GM18517 (cell line): ENCODE results near the gene KCNIP1.

Experiments
- ATAC-seq: cut with Tn5 transposase; IDR thresholded peaks from one replicate; pipeline ENCODE4 v1.9.1; 2021; ENCODE audit warnings: mild to moderate bottlenecking, moderate library complexity; ENCODE audit not compliant: unreplicated experiment

Gene KCNIP1

DNA sequence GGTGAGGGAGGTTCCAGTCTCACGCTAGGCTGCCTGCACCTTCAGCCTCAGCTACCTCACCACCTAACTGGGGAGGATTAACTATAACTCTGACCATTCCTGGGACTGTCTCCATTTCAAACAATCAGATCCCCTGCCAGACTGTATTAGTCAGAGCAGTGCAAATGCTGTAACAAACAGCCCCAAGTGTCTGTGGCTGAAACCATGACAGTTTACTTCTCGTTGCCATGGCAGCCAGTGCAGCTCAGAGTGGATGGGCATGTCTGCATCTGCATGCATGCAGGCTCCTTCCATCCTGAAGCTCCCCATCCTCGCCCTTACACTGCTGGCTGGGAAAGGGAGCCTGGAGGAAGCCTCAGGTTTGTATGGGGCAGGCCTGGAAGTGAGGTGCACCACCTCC, 86.7 kb downstream of the KCNIP1 start:
- no peak for ATAC-seq

DNA sequence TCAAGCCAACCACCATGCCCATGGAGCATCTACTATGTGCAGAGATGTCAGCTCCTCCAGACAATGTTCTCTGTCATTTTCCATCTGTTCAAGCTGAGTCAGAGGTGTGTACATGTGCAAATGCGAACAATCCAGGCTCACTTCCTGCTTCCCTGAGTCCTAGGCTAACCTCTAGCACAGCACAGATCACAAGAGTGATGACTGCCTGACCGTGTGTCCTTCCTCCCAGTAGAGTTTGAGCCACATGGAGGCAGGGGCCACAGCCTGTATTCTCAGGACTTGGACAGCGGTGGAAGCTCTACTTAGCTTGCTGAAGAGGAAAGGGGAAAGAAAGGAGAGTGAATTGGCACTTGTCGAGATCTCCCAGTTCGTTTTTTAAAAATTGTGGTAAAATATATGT, 87.2 kb downstream of the KCNIP1 start:
- ATAC-seq, result no peak

DNA sequence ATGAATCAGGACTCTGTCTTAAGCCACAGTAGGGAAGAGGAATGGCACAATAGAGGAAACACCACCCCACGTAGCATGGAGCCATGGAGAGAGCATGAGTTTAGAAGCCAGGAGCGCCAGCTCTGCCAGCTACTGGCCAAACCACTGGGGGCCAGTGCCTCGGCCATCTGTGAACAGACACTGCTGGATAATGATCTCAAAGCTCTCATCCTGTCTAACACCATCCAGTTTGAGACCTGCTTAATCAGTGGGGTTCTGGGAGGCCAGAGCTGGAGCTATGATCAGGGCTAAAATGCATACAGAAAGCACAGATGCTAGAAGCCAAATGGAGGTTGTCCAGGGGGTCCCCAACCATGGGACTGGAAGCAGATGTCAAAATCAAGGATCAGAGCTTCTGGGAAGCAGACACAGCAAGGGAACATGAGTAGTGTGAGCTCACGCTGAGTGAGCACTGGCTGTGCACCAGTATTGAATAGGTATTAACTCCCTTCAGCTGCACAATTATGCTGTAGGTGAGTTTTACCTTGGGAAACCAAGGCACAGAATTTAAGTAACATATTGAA, 92.7 kb downstream of the KCNIP1 start:
- no peak for ATAC-seq

DNA sequence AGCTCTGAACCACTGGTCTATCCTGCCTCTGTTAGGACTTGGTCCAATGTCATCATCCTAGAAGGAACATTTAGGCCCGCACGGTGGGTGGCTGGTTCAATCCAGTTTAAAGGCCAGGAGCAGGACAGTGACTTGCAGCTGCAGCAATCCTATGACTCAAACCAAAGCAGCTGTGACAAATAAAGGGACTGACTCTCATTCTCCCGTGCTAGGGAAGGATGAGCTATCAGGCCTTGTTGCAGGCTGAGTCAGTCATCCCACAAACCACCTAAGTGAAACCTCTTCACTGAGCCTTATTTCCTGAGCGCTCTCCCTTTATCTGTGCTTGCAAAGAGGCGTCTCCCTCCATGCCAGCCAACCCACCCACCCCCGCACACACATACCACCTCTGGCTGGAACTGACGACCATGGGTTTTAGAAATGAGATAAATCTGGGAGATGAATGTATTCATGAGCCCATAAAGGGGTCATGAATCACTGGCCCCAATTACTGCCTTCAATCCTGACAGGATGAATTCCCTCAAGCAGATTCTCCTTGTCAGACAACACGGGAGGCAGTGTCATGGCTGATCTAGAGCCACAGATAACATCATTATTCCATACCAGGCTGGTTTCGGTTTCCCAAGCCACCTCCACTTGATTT, 93.4 kb downstream of the KCNIP1 start:
- no peak for ATAC-seq

DNA sequence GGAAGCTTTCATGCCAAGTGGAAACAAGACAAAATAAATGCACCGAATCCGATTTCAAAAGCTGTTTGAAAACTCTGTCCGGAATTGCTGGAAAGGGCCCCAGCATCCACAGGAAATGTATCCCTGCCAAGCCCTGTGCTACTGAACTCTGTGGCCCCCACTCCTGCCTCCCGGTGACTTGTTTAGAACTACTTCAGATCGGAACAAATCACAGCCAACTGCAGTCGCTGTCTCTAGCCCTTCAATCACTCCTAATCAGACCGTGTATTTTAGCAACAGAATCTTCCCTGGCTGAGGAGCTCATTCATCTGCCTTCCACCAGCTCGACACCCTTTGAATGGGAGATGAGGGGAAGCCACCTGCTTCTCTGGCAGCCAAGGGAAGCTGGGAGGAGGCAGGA, 94.1 kb downstream of the KCNIP1 start:
- ATAC-seq, result no peak

DNA sequence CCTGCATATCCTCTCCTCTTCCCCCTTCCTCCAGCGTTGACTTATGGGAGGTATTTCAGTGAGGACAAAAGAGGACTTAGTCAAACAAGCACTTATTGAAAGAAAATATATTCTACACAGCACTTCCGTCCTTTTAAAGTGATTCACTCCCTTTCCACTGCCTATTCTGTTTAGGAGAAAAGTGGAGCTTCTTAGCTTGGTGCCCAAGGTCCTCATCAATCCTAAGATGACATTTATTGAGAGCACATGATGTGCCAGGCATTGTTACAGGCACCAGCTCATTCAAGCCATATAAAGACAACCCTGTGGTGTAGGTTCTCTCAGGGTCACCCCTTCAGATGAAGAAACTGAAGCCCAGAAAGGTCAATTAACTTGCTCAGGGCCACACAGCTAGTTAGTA, 95.9 kb downstream of the KCNIP1 start:
- ATAC-seq, result no peak

DNA sequence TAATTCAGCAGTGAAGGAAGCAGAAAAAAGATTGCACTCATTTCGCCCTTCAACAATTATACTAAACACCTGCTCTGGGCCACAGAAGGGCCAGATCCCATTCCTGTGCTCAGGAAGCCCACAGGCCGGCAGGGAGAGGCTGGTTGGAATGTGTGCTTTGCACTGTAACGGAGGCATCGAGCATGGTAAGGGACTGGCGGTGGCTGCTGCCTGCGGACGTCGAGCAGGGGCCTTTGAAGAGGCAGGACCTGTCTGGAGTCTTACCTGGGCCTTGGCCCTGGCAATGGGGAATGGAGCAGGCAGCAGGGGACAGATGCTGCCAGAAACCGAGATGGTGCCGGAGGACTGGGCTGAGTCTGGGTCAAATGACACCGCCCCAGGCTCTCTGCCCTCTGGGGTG, 97.8 kb downstream of the KCNIP1 start:
- no peak for ATAC-seq

DNA sequence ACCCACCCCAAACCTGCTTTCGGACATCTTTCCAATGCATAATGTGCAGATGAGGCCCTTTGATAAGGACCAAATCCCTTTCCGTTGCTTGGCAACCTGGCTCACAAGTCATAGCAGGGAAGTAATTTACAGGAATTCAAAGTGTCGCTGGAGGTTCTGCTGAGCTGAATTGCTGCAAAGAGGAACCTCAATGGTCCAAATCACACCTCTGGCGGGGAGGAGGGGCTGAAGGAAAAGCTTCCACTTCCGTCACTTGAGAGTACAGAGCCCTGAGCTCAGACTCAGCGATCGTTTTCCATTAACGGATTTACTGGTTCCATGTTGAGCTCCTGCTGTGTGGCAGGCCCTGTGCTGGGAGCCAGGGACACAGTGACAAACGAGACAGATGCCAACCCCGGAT, 99.3 kb downstream of the KCNIP1 start:
- ATAC-seq, result no peak

DNA sequence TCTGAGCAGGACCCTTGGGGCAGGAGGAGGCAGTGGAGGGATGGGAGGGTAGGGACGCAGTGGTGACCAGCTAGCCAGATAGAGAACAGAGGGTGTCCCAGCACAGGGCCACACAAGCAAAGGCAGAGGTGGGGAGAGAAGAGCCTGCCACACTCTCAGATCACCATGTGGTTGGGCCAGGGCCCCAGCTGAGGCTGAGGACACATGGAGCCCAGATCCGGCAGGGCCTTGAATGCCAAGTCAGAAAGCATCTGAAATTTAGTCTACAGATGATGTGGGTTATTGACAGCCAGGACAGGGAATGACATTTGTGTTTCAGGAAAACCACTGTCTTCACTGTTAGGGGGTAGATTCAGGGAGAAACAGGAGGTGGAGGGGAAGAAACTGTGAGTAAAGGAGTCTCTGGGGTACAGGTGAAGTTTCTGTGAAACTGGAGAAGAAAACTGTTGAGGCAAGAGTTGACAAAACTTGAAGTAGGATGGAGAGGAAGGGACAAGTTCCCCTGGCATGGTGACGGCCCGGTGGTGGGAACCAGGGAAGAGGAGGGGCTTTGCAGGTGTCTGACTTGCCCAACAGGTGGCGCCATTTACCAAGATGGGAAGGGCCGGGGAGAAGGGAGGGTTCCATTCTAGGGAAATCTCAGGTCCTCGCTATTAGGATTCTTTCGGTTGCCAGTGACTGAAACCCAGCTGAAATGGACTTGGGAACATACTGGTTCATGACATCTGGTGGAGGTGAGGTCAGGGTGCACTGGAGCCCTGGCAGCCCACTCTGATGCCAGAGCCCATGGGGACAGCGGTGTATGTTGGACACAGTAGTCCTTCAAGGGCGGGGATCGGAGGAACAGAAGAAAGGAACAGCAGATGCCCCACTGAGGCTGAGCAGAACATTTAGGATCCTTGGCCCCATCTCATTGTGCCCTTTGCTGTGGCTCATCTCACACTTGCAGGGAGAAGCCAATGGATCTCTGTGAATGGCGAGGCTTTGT, 100.1 kb downstream of the KCNIP1 start:
- ATAC-seq, result no peak

DNA sequence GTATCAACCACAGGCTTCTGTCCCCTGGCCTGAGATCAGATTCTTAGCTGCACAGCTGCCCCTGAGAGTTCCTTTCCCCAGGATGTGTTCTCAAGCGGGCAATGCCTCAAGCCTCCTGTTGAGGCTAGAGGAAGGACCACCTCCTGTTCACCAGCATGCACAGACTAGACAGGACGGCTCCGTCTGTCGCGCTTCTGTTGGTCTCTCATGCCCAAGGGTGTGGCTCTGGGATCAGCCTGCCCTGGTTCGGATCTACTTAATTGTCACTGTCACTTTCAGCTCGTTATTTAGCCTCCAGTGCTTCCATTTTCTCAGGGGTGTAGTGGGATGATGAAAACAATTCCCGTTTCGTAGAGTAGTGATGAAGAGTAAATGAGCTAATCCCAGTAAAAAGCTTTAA, 103.1 kb downstream of the KCNIP1 start:
- ATAC-seq, result no peak

DNA sequence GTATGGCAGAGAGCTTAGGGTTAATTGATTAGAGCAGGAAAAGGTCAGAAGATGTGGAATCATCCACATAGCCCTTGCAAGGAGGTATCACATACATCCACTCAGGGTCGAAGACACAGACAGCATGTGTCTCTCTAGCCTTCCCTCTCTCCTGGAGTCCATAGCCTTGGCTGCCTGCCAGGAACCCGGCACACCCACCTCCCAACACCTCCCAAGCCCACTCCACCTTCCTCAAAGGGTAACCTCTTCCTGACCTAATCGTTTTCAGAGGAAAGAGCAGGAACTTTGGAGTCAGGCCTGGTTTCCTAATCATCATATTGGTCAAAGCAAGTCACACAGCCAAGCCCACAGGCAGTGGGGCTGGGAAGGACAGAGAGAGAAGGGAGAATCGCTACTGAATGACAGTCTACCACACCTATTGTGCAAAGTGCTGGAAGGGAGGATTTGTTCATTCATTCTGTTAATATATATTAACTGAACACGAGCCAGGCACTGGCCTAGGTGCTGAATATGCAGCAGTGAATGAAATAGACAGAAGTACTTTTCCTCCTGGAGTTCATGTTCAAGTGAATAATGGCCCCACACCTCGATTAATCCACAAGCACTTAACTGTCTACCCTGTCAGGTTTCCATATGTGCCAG, 107.8 kb downstream of the KCNIP1 start:
- no peak for ATAC-seq

DNA sequence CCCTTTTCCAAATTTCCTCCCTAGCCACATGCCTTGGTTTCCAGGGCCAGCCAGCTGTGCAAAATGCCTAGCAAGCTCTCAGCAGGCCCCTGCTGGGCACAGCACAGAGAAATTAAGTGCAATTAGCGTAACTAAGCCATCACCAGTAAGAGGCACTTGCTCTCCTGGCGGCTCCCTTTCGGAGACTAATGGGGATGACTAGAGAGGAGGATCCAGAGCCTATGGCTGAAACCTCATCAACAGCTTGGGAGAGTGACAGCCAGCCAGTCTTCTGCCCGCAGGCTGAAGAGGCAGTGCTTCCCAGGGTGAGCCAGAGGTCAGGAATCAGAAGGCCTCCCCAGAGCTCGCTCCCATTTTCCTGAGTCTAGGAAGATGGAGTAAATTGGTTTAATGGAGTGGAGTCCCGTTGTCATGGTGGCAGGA, 108.4 kb downstream of the KCNIP1 start:
- ATAC-seq, result no peak

DNA sequence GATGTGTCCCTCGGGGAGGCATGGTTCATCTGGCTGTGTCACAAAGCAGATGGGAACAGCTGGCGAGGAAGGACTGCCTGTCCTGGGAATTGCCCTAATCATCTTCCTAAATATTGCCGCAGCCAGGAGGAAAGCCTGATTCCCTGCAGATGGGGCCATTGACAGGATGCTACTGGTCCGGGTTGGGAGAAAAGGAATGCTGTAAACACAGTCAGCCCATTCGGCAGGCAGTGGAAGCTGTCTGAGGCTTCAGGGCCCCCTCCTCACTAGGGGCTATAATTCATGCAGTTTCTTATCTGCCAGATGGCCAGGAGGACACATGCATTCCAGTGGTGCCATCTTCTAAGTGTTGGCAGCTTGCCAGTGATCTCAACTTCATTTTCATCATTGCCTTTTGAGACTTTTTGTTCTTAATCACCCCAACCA, 110.3 kb downstream of the KCNIP1 start:
- ATAC-seq, result no peak

DNA sequence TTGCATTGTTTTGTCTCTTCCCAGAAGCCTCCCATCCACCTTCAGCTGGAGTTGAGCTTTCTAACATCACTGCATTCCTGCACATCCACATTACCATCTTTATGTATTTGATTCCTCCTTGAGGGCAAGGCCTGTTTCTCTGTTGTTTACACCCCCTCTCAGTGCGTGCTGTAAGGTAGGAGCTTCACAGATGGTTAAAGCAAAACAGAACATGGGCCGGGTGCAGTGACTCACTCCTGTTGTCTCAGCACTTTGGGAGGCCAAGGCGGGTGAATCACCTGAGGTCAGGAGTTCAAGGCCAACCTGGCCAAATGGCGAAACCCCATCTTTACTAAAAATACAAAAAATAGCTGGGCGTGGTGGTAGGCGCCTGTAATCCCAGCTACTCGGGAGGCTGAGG, 110.9 kb downstream of the KCNIP1 start:
- ATAC-seq, result no peak

DNA sequence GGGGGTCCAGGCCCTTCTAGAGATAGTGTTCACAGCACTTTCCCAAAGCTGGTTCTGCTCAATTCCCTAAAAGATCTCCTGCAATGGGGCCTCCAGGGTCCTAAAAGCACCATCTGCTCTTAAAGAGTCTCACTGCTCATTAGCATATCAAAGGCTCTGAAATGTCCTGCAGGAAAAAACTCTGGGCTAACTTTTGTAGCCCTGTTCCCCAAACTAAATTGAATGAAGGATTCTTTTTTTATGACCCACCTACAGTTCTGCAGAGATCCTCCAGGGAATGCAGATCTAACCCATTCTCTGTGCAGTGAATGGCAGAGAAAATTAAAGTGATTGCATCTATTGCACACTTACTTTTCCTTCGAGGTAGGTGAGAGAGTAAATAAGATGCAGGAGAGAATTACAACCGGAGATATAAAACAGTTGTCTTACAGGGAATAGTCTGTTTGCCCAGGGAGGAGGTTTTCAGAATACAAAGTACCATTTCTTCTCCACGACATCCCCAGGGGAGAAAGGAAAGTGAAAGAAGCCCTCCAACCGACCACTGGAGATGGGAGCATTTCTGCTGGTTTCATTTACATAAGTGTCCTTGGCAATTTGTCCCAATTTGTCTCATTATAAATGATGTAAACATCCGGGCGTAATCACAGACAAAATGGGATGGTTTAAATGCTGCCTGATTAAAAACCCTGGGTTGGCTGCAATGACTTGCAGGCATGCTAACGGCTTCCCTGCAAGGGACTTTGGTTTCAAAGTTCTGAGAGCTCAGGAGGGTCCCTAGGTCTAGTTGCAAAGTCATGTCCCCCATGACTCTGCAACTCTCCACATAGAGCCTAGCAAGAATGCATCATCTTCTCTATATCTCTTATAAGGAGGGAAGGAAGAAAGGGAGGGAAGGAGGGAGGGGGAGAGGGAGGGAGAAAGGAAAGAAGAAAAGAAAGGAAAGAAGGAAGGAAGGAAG, 114.0 kb downstream of the KCNIP1 start:
- ATAC-seq, result no peak

DNA sequence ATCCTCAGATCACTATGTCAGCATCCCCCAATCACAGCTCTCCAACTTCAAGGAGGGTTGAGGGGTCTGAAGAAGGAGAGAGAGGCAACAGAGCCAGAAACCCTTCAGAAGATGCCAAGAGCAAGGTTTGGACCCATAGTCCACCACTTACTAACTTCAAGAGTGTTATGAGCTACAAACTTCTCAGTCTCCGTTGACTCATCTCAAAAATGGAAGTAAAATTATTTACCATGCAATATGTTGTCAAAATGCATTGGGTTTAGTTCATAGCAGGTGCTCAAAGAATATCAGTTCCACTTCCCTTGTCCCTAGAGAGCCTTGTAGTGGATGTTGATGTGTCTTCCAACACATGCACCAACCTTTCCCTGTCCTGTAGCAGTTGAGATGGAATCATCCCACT, 116.0 kb downstream of the KCNIP1 start:
- ATAC-seq, result no peak

DNA sequence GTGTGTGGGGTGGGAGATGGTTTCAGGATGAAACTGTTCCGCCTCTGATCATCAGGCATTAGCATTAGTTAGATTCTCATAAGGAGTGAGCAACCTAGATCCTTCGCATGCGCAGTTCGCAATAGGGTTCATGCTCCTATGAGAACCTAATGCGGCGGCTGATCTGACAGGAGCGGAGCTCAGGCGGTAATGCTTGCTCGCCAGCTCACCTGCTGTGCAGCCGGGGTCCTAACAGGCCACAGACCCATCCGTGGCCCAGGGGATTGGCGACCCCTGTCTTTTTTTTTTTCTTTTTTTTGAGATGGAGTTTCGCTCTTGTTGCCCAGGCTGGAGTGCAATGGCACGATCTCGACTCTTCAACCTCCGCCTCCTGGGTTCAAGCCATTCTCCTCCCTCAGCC, 119.1 kb downstream of the KCNIP1 start:
- no peak for ATAC-seq

DNA sequence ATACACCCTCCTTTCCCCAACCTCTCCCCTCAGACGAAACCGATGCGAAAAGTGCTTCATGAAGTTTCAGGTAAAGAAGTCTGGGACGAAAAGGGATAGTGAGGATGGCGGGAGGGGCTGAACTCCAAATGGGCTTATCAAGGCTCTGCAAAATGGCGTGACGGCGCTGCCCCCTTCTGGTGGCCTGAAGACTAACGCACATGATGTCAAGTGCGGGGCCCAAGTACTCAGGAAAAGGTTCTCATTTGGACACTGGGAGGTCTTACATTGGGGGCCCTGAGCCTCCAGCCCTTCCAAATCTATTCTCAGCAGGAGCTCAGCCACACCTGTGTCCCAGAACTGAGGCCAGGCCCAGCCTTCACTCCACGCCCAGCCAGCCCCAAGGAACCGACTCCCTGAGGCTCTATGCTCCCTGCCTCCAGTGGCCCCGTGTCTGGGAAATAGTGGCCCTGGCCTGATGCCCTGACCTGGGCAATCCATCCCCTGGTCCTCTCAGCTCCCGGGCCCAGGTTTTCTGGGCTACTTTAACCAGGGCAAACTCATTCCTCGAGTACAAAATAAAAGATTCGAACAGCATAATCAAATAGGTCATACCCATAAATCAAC, 119.9 kb downstream of the KCNIP1 start:
- no peak for ATAC-seq

DNA sequence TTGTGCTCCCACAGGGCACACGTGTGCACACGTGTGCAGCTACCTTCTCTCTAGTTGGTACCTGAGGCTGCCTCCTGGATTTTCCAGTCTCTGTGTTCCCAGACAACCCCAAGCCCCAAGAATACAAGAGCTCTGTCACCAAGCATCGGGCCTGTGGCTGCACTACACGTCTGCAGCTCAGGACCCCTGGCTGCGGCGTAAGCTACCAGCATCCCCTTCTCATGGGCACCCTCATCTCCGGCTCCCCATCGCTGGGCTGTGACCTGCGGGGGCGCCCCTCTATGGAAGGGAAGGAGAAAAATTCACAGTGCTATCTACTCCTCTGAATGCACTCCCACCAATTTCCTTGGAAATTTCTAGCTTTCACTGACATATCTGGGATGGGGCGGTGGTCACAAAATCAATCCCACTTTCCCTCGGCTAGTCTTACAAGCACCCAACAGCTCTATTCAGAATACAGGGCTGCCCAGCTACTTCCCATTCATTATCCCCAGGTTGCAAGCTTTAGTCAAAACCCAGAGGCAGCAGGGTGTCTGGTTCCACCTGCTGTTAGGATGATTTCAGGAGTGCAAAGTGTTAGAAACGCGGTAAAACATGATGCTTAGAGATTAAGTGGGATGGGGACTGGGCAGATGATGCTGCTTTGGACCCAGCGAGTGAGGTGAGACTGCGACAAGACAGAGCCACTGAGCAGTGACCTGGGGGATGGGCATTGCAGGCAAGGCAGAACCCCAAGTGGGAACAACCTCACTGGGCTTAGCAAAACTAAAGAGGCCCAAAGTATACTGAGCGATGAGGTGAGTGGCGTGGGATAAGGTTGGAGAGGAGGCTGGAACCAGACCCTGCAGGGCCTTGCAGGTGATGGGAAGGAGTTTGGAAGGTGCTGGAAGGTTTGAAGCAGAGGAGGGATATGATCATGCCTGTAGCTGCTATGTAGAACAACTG, 121.7 kb downstream of the KCNIP1 start:
- no peak for ATAC-seq
